Panc1 (cell line): ENCODE results near the gene PNPT1. TPM values are rescaled to one million over a fixed set of nuclear protein-coding genes. Genes with fewer than 3 reads are reported as not detected.
"Not testable (repeated sequence)": the region's sequence is repeated elsewhere in the genome, so short reads cannot be mapped to it uniquely, and the experiment has no call there.

Experiments
- ATAC-seq: fragments of 200-7000 bp; cut with Tn5 transposase; 2 replicates; pipeline ENCODE4 v1.9.1; 2020; ENCODE audit warnings: mild to moderate bottlenecking, moderate library complexity
- BruUV-seq: library from RNA; stranded (reverse); fragments of 400-500 nt; replicated peaks from 2 replicates; lab custom pipeline; 2021; lab: Mats Ljungman, UMichigan
- CTCF ChIA-PET: fragments of 300-600 bp; sonication (Branson Sonifier 250); formaldehyde crosslinking; loops from one replicate; lab custom pipeline; 2022; ENCODE audit warnings: antibody characterized with exemption; lab: Charles Lee
- POLR2A ChIA-PET: fragments of 300-600 bp; sonication (Branson Sonifier 250); formaldehyde crosslinking; loops from one replicate; lab custom pipeline; 2022; ENCODE audit warnings: antibody characterized with exemption; lab: Charles Lee
- DNase-seq: peaks from one replicate; pipeline ENCODE4 v3.0.0-alpha.2; 2010; ENCODE audit warnings: low read depth, low spot score
- H3K27ac ChIP-seq: 2 replicates; pipeline ENCODE4 v1.5.1; 2011; ENCODE audit warnings: mild to moderate bottlenecking, low read length, inconsistent platforms
- H3K27me3 ChIP-seq: fragments of 200-500 bp; sonication (Bioruptor generic); 2 replicates; pipeline ENCODE4 v1.6.0; 2014; ENCODE audit warnings: low read length, inconsistent platforms; ENCODE audit not compliant: control insufficient read depth, insufficient read depth
- H3K36me3 ChIP-seq: fragments of 200-500 bp; sonication (Bioruptor generic); 2 replicates; pipeline ENCODE4 v1.5.1; 2014; ENCODE audit warnings: inconsistent platforms, mild to moderate bottlenecking, low read length, moderate library complexity; ENCODE audit not compliant: control insufficient read depth, insufficient read depth
- H3K4me1 ChIP-seq: 2 replicates; pipeline ENCODE4 v1.5.1; 2011; ENCODE audit warnings: inconsistent platforms, mild to moderate bottlenecking, low read length, moderate library complexity; ENCODE audit not compliant: control insufficient read depth, insufficient read depth
- H3K4me3 ChIP-seq, 2 experiments: 2 replicates each; pipeline ENCODE4 v1.5.1; 2011 to 2012; ENCODE audit warnings: low read depth in 2 of 2, low read length in 2 of 2, mild to moderate bottlenecking in 2 of 2, inconsistent platforms in 1 of 2, moderate library complexity in 1 of 2
- H3K9me3 ChIP-seq: fragments of 200-500 bp; sonication (Bioruptor generic); 2 replicates; pipeline ENCODE4 v1.5.1; 2014; ENCODE audit warnings: low read depth, mild to moderate bottlenecking, inconsistent platforms, low read length, moderate library complexity; ENCODE audit not compliant: control insufficient read depth, insufficient read depth
- CTCF ChIP-seq: fragments of 450-650 bp; IDR thresholded peaks from 2 replicates; pipeline ENCODE4 v1.5.1; 2017; ENCODE audit warnings: mild to moderate bottlenecking
- POLR2AphosphoS5 ChIP-seq: IDR thresholded peaks from 2 replicates; pipeline ENCODE4 v1.6.1; 2012; ENCODE audit warnings: mild to moderate bottlenecking, low read depth, low read length, moderate library complexity
- REST ChIP-seq, 2 experiments: IDR thresholded peaks; 2 replicates each; pipeline ENCODE4 v1.6.1; 2011 to 2012; ENCODE audit warnings: low read depth in 2 of 2, control low read depth in 1 of 2, low read length in 1 of 2, mild to moderate bottlenecking in 1 of 2, moderate library complexity in 1 of 2; ENCODE audit not compliant: insufficient read depth in 1 of 2
- SIN3A ChIP-seq: IDR thresholded peaks from 2 replicates; pipeline ENCODE4 v1.6.1; 2012; ENCODE audit warnings: low read depth, mild to moderate bottlenecking, low read length, moderate library complexity, borderline replicate concordance; ENCODE audit not compliant: insufficient read depth
- TCF7L2 ChIP-seq: IDR thresholded peaks from 2 replicates; pipeline ENCODE4 v1.6.1; 2011; ENCODE audit warnings: mild to moderate bottlenecking, low read depth, low read length, inconsistent platforms
- in situ Hi-C: cut with HindIII; loops from 2 replicates; pipeline ENCODE4 v1.10.0; 2016; ENCODE audit warnings: low sequenced_read_pairs, low pct_unique_long_range_greater_than_20kb
- intact Hi-C: fragments of 100-400 bp; cut with micrococcal nuclease; formaldehyde crosslinking; loops from one replicate; pipeline ENCODE4 v1.10.0; 2022; ENCODE audit not compliant: unreplicated experiment
- total RNA-seq: library from RNA; stranded (reverse); gene quantifications from one replicate; pipeline ENCODE4 v1.2.1, GENCODE V29; 2021; ENCODE audit not compliant: unreplicated experiment

Gene PNPT1
- total RNA-seq, 1 experiment from 2014 or later: 50.1 TPM

- no peaks in the 10 kb centered on the region for H3K36me3 ChIP-seq
- POLR2A ChIA-PET: no interaction called here
- intact Hi-C loops (no loop called here), in situ Hi-C loops (no loop called here)
- H3K27ac ChIP-seq: no peak overlapping the region
- CTCF ChIA-PET: no interaction called here
- no peaks in the 10 kb centered on the region for H3K9me3 ChIP-seq
- no peaks in the 10 kb centered on the region for H3K4me1 ChIP-seq
- BruUV-seq: no TSS peak
- peaks cover 8% of the 10 kb centered on the region for H3K27me3 ChIP-seq
- no peak for TF ChIP-seq SIN3A
- TF ChIP-seq TCF7L2: no peak
- TF ChIP-seq CTCF: no peak
- no peak for TF ChIP-seq POLR2AphosphoS5
- TF ChIP-seq REST (IDR thresholded peaks at IDR 0.05; ENCODE audit: insufficient read depth in 1 of 2, low read depth in 2 of 2, low read length in 1 of 2): no peak
- no peak for DNase-seq
- ATAC-seq: no peak
- no peak overlapping the region for H3K4me3 ChIP-seq
These were observed 11.5 kb upstream of the PNPT1 start for GRCh38 chr2:55705027-55705653.

- in situ Hi-C loops: no loop called here
- Histone ChIP-seq H3K27ac (no peak overlapping the region), H3K9me3 (no peaks in the 10 kb centered on the region), H3K27me3 (peaks cover 12% of the 10 kb centered on the region), H3K36me3 (no peaks in the 10 kb centered on the region), H3K4me1 (no peaks in the 10 kb centered on the region), H3K4me3 (no peak overlapping the region)
- TF ChIP-seq POLR2AphosphoS5 (no peak), SIN3A (no peak), CTCF (no peak), TCF7L2 (no peak), REST (IDR thresholded peaks at IDR 0.05; ENCODE audit: insufficient read depth in 1 of 2, low read depth in 2 of 2, low read length in 1 of 2) (no peak)
- intact Hi-C loops: no loop called here
- ChIA-PET CTCF (no interaction called here), POLR2A (no interaction called here)
- DNase-seq (no peak), ATAC-seq (no peak)
- BruUV-seq: no TSS peak
These were observed 9.7 kb upstream of the PNPT1 start for GRCh38 chr2:55703350-55703749.

GRCh38 chr2:55692740-55693139, 904 bp downstream of the PNPT1 start:
- H3K4me3 ChIP-seq: peak overlapping the region; percentile 95 to 98
- H3K36me3 ChIP-seq, H3K4me1 ChIP-seq, H3K9me3 ChIP-seq, CTCF ChIA-PET, DNase-seq, POLR2A ChIA-PET, intact Hi-C loops, H3K27me3 ChIP-seq, in situ Hi-C loops, BruUV-seq: not testable (repeated sequence)
- ATAC-seq: peak; percentile 7; the same call in 1 of the 2 replicates
- peak overlapping the region; percentile 95 for H3K27ac ChIP-seq
